ENCODE results near the gene NECTIN3. TPM values are rescaled to one million over a fixed set of nuclear protein-coding genes. Genes with fewer than 3 reads are reported as not detected.

The NECTIN3 gene
- total RNA-seq, 1 donor from 2014 or later, result 20.4 TPM

- DNase-seq (ENCODE audit: extremely low spot score in 2 of 2), result no peak
- intact Hi-C loops (cut with DNase I), result no loop called here
- H3K4me3 ChIP-seq, result no peak overlapping the region
- no peaks in the 10 kb centered on the region for H3K27me3 ChIP-seq
- H3K27ac ChIP-seq, result no peak overlapping the region
- H3K9me3 ChIP-seq, result no peaks in the 10 kb centered on the region
- no peaks in the 10 kb centered on the region for H3K36me3 ChIP-seq
- peaks cover 8% of the 10 kb centered on the region for H3K4me1 ChIP-seq
- no peak for TF ChIP-seq POLR2AphosphoS5 (IDR thresholded peaks at IDR 0.05; ENCODE audit: insufficient read depth in 1 of 2, low read depth in 1 of 2)
- TF ChIP-seq POLR2A (IDR thresholded peaks at IDR 0.05), result no peak
- TF ChIP-seq, protein P1, sequence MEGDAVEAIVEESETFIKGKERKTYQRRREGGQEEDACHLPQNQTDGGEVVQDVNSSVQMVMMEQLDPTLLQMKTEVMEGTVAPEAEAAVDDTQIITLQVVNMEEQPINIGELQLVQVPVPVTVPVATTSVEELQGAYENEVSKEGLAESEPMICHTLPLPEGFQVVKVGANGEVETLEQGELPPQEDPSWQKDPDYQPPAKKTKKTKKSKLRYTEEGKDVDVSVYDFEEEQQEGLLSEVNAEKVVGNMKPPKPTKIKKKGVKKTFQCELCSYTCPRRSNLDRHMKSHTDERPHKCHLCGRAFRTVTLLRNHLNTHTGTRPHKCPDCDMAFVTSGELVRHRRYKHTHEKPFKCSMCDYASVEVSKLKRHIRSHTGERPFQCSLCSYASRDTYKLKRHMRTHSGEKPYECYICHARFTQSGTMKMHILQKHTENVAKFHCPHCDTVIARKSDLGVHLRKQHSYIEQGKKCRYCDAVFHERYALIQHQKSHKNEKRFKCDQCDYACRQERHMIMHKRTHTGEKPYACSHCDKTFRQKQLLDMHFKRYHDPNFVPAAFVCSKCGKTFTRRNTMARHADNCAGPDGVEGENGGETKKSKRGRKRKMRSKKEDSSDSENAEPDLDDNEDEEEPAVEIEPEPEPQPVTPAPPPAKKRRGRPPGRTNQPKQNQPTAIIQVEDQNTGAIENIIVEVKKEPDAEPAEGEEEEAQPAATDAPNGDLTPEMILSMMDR (IDR thresholded peaks at IDR 0.05), result no peak
Measured at GRCh38 chr3:111103807-111104206, 32.2 kb downstream of the NECTIN3 start.

DNA sequence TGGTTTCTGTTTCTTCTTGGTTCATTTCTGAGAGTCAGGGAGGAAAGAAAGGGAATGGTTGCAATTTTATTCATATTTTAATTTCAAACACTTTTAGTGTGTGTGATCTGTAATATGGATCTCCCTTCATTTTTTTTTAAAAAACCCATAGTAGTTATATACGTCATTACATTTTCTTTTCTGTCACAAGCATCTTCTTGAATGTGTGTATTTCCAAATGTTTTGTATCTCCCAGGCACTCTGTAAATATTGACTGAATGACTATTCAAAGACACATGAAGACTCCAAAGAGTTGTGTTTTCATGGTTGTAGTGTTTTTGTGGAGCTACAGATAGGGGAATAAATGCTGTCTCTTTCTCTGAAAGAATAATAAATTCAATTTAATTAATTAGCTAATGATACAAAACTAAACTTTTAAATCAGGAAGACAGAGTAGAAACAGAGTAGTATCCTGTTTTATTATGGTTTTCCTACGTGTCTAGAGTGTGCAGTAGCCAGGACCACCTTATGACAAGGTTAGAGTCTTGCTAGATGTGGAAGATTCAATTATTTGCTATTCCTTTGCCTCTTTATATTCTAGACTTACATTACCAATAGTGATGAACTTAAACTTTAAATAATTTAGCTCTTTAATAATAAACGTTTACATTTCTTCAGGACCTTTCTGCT, 35.5 kb downstream of the NECTIN3 start:
- Histone ChIP-seq H3K4me1 (peaks cover 8% of the 10 kb centered on the region), H3K27me3 (no peaks in the 10 kb centered on the region), H3K4me3 (no peak overlapping the region), H3K9me3 (no peaks in the 10 kb centered on the region), H3K36me3 (no peaks in the 10 kb centered on the region), H3K27ac (no peak overlapping the region)
- DNase-seq (ENCODE audit: extremely low spot score in 2 of 2), result no peak
- intact Hi-C loops (cut with DNase I), result no loop called here
- TF ChIP-seq POLR2A (IDR thresholded peaks at IDR 0.05) (no peak), POLR2AphosphoS5 (IDR thresholded peaks at IDR 0.05; ENCODE audit: insufficient read depth in 1 of 2, low read depth in 1 of 2) (no peak)
- TF ChIP-seq, protein P1 (IDR thresholded peaks at IDR 0.05), result no peak

GRCh38 chr3:111107662-111108035, 36.0 kb downstream of the NECTIN3 start:
- no peak for DNase-seq (ENCODE audit: extremely low spot score in 2 of 2)
- intact Hi-C loops (cut with DNase I), result no loop called here

GRCh38 chr3:111112913-111113312, 41.3 kb downstream of the NECTIN3 start:
- H3K4me3 ChIP-seq, result no peak overlapping the region
- no peaks in the 10 kb centered on the region for H3K27me3 ChIP-seq
- H3K9me3 ChIP-seq, result no peaks in the 10 kb centered on the region
- H3K4me1 ChIP-seq, result no peaks in the 10 kb centered on the region
- no peak for TF ChIP-seq POLR2A (IDR thresholded peaks at IDR 0.05)
- TF ChIP-seq POLR2AphosphoS5 (IDR thresholded peaks at IDR 0.05; ENCODE audit: insufficient read depth in 1 of 2, low read depth in 1 of 2), result no peak
- TF ChIP-seq, protein P1 (IDR thresholded peaks at IDR 0.05), result no peak
- no peak overlapping the region for H3K27ac ChIP-seq
- intact Hi-C loops (cut with DNase I), result no loop called here
- DNase-seq (ENCODE audit: extremely low spot score in 2 of 2), result no peak
- no peaks in the 10 kb centered on the region for H3K36me3 ChIP-seq

More at GRCh38 chr3:111107662-111108035, 36.0 kb downstream of the NECTIN3 start:
- no peak overlapping the region for H3K4me3 ChIP-seq
- no peak overlapping the region for H3K27ac ChIP-seq
- TF ChIP-seq, protein P1 (IDR thresholded peaks at IDR 0.05), result no peak
- TF ChIP-seq POLR2AphosphoS5 (IDR thresholded peaks at IDR 0.05; ENCODE audit: insufficient read depth in 1 of 2, low read depth in 1 of 2) (no peak), POLR2A (IDR thresholded peaks at IDR 0.05) (no peak)
- no peaks in the 10 kb centered on the region for H3K36me3 ChIP-seq
- H3K27me3 ChIP-seq, result no peaks in the 10 kb centered on the region
- H3K4me1 ChIP-seq, result peaks cover 8% of the 10 kb centered on the region
- no peaks in the 10 kb centered on the region for H3K9me3 ChIP-seq

GRCh38 chr3:111128884-111129283, 57.3 kb downstream of the NECTIN3 start:
- TF ChIP-seq, protein P1 (IDR thresholded peaks at IDR 0.05), result no peak
- TF ChIP-seq POLR2AphosphoS5 (IDR thresholded peaks at IDR 0.05; ENCODE audit: insufficient read depth in 1 of 2, low read depth in 1 of 2), result no peak
- TF ChIP-seq POLR2A (IDR thresholded peaks at IDR 0.05), result no peak
- H3K9me3 ChIP-seq, result no peaks in the 10 kb centered on the region
- no peaks in the 10 kb centered on the region for H3K27me3 ChIP-seq
- H3K4me3 ChIP-seq, result no peak overlapping the region
- H3K27ac ChIP-seq, result no peak overlapping the region
- H3K36me3 ChIP-seq, result no peaks in the 10 kb centered on the region
- H3K4me1 ChIP-seq, result no peaks in the 10 kb centered on the region
- intact Hi-C loops (cut with DNase I), result no loop called here
- no peak for DNase-seq (ENCODE audit: extremely low spot score in 2 of 2)
